SK-N-SH treated with all-trans-retinoic acid at 6 μM for 48 hours (cell line): ENCODE data around the gene PROC.

ENCODE experiments used
- ATAC-seq: fragments of 200-7000 bp; cut with Tn5 transposase; 3 replicates; pipeline ENCODE4 v1.9.1; 2020; ENCODE audit warnings: mild to moderate bottlenecking, moderate library complexity
- ARNTL ChIP-seq: fragments of 450-650 bp; formaldehyde crosslinking; IDR thresholded peaks from 2 replicates; pipeline ENCODE4 v1.5.0; 2020; ENCODE audit warnings: low read depth, mild to moderate bottlenecking, moderate library complexity, borderline replicate concordance
- BACH2 ChIP-seq: fragments of 250-450 bp; sonication (Bioruptor Pico); IDR thresholded peaks from 2 replicates; pipeline ENCODE4 v1.9.0; 2021; ENCODE audit warnings: mild to moderate bottlenecking, borderline replicate concordance
- CSDC2 ChIP-seq: fragments of 250-450 bp; sonication (Bioruptor Pico); IDR thresholded peaks from 2 replicates; pipeline ENCODE4 v1.5.0; 2020; ENCODE audit warnings: mild to moderate bottlenecking, moderate library complexity
- CSRNP3 ChIP-seq: fragments of 250-450 bp; sonication (Bioruptor Pico); IDR thresholded peaks from 2 replicates; pipeline ENCODE4 v1.5.1; 2021; ENCODE audit warnings: mild to moderate bottlenecking, moderate library complexity
- GLIS3 ChIP-seq: fragments of 250-450 bp; sonication (Bioruptor Pico); IDR thresholded peaks from 2 replicates; pipeline ENCODE4 v1.5.0; 2020; ENCODE audit warnings: mild to moderate bottlenecking, moderate library complexity
- OSR1 ChIP-seq: fragments of 250-450 bp; sonication (Bioruptor Pico); IDR thresholded peaks from 2 replicates; pipeline ENCODE4 v1.8.0; 2022; ENCODE audit warnings: moderate library complexity, mild to moderate bottlenecking, inconsistent platforms
- RARB ChIP-seq: fragments of 250-450 bp; sonication (Bioruptor Pico); IDR thresholded peaks from 2 replicates; pipeline ENCODE4 v1.8.0; 2021; ENCODE audit warnings: mild to moderate bottlenecking, moderate library complexity
- SNAI2 ChIP-seq: fragments of 250-450 bp; sonication (Bioruptor Pico); IDR thresholded peaks from 2 replicates; pipeline ENCODE4 v1.5.0; 2020; ENCODE audit warnings: mild to moderate bottlenecking, moderate library complexity
- TCF4 ChIP-seq: fragments of 250-450 bp; sonication (Bioruptor Pico); IDR thresholded peaks from 2 replicates; pipeline ENCODE4 v1.8.0; 2021; ENCODE audit warnings: mild to moderate bottlenecking, moderate library complexity, borderline replicate concordance
- TOX ChIP-seq: fragments of 250-450 bp; sonication (Bioruptor Pico); IDR thresholded peaks from 2 replicates; pipeline ENCODE4 v1.8.0; 2021; ENCODE audit warnings: mild to moderate bottlenecking, moderate library complexity, borderline replicate concordance
- TSHZ2 ChIP-seq: fragments of 250-450 bp; sonication (Bioruptor Pico); IDR thresholded peaks from 2 replicates; pipeline ENCODE4 v1.5.0; 2020; ENCODE audit warnings: mild to moderate bottlenecking, moderate library complexity
- ZC3H10 ChIP-seq: fragments of 250-450 bp; sonication (Bioruptor Pico); IDR thresholded peaks from 2 replicates; pipeline ENCODE4 v1.5.1; 2021; ENCODE audit warnings: mild to moderate bottlenecking, moderate library complexity
- ZFP3 ChIP-seq: fragments of 250-450 bp; sonication (Bioruptor Pico); IDR thresholded peaks from 2 replicates; pipeline ENCODE4 v1.5.0; 2020; ENCODE audit warnings: mild to moderate bottlenecking, moderate library complexity
- ZFP30 ChIP-seq: fragments of 450-650 bp; formaldehyde crosslinking; IDR thresholded peaks from 2 replicates; pipeline ENCODE4 v1.5.0; 2022; ENCODE audit warnings: mild to moderate bottlenecking, moderate library complexity
- ZNF565 ChIP-seq: fragments of 450-650 bp; formaldehyde crosslinking; conservative IDR thresholded peaks from 2 replicates; pipeline ENCODE4 v1.5.0; 2020; ENCODE audit warnings: low read depth, mild to moderate bottlenecking, moderate library complexity
- ZNF8 ChIP-seq: fragments of 450-650 bp; formaldehyde crosslinking; IDR thresholded peaks from 2 replicates; pipeline ENCODE4 v1.5.0; 2020; ENCODE audit warnings: mild to moderate bottlenecking, moderate library complexity

Gene PROC

GRCh38 chr2:127387655-127388422 lies 30.4 kb upstream of the PROC start, which contains the start of gene MAP3K2:
MAP3K2 (minus strand) TSS chr2:127387975; CDS start chr2:127343129, 44,846 bp downstream.
- 0 out of 2 replicates have a peak, but pooled peaks have one; percentile 17 for TF ChIP-seq ZFP3 (CRISPR knock-in tag)
- TF ChIP-seq ZC3H10, result no peak
- TF ChIP-seq ARNTL (CRISPR knock-in tag), result no peak
- 0 out of 2 replicates have a peak, but pooled peaks have one; percentile 33 for TF ChIP-seq CSDC2 (CRISPR knock-in tag)
- TF ChIP-seq CSRNP3 (CRISPR knock-in tag), result no peak
- peak; percentile 86 for ATAC-seq

DNA sequence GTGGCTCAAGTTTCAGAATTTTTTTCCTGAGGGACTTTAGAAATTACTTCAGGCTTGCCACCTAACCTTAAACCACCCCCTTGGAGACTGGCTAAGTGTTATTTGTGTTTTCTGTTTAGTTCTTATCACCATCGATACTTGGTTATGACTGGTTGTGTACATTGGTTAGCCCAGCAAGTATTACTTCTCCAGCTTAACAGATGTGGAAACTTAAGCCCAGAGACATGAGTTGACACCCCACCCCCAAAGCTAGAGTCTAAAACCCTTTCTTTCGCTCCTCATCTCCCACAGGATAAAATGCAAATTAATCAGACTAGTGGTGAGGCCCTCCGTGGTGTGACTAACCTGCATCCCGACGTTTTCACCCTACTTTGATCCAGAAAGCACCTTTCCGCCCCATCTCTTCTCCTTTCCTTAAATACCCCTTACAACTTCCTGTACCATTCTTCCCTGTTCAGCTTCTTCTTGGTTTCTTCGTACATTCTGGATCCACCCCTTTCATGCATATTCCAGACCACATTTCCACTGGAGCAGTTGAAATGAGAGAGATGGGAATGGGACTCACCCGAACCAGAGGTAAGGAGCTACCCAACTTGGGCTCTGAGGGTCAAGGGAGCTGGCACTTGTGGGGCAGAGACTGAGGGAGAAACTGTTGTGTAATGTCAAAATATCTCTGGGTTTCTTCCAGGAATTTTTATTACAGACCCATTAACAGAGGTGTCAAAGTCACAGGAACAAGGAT lies 29.6 kb upstream of the PROC start:
- ATAC-seq, result peak; percentile 19
- TF ChIP-seq SNAI2 (no peak), TCF4 (CRISPR knock-in tag) (no peak), CSDC2 (CRISPR knock-in tag) (no peak), ZNF565 (CRISPR knock-in tag) (no peak), OSR1 (CRISPR knock-in tag) (no peak), BACH2 (CRISPR knock-in tag) (no peak), GLIS3 (CRISPR knock-in tag) (no peak), ZFP30 (CRISPR knock-in tag) (no peak)

DNA sequence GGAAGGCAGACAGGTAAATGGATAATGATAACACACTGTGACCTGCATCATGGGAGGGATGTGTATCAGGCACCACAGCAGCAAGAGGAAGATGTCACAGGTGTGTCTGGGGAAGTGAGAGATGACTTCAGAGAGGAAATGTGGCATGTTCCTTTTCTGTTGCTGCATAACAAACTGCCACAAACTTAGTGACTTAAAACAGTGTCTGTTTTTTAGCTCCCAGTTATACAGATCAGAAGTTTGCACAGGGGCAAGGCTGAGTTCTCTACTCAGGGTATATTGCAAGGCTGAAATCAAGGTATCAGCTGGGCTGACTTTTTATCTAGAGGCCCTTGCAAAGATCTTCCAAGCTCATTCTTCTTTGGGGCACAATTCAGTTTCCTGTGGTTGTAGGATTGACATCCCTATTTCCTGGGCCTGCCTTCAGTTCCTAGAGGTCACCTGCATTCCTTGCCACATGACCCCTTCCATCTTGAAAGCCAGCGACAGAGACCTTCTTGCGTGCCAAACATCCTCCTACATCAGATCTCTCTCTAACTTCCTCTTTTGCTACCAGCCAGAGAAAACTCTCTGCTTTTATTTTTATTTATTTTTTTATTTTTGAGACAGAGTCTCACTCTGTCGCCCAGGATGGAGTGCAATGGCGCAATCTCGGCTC lies 28.3 kb upstream of the PROC start:
- ATAC-seq, result no peak
- TF ChIP-seq ZFP30 (CRISPR knock-in tag), result no peak
- no peak for TF ChIP-seq ZC3H10
- no peak for TF ChIP-seq BACH2 (CRISPR knock-in tag)
- TF ChIP-seq ZNF8, result no peak
- TF ChIP-seq TSHZ2 (CRISPR knock-in tag), result no peak
- TF ChIP-seq OSR1 (CRISPR knock-in tag), result no peak
- TF ChIP-seq ARNTL (CRISPR knock-in tag), result no peak
- TF ChIP-seq CSDC2 (CRISPR knock-in tag), result no peak
- TF ChIP-seq CSRNP3 (CRISPR knock-in tag), result no peak
- no peak for TF ChIP-seq RARB (CRISPR knock-in tag)

DNA sequence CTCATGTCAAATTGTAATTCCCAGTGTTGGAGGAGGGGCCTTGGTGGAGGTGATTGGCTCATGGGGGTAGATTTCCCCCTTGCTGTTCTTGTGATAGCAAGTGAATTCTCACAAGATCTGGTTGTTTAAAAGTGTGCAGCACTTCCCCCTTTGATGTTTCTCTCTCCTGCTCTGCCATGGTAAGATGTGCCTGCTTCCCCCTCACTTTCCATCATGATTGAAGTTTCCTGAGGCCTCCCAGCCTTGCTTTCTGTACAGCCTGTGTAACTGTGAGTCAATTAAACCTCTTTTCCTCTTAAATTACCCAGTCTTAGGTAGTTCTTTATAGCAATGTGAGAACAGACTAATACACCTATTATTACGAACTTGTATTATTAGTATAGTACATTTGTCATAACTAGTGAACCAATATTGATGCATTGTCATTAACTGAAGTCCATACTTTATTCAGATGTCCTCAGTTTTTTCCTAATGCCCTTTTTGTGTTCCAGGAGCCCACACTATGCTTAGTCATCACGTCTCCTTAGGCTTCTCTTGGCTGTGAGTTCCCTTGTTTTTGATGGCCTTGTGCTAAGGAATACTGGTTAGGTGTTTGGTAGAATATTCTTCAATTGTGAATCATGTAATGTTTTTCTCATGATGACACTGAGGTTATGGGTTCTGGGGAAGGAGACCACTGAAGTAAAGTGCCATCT lies 25.9 kb upstream of the PROC start:
- no peak for ATAC-seq
- no peak for TF ChIP-seq TOX (CRISPR knock-in tag)
